PC-3 (cell line): ENCODE measurements around the gene RPS6KA2. TPM values are rescaled to one million over a fixed set of nuclear protein-coding genes. Genes with fewer than 3 reads are reported as not detected.

Experiments used
- ATAC-seq: fragments of 200-7000 bp; cut with Tn5 transposase; 2 replicates; pipeline ENCODE4 v1.9.1; 2020; ENCODE audit warnings: mild to moderate bottlenecking, moderate library complexity
- BruUV-seq: library from RNA; stranded (reverse); fragments of 400-500 nt; replicated peaks from 2 replicates; lab custom pipeline; 2021; lab: Mats Ljungman, UMichigan
- CTCF ChIA-PET: fragments of 300-600 bp; sonication (Branson Sonifier 250); formaldehyde crosslinking; loops from one replicate; lab custom pipeline; 2022; ENCODE audit warnings: antibody characterized with exemption; lab: Charles Lee
- POLR2A ChIA-PET: fragments of 300-600 bp; sonication (Branson Sonifier 250); formaldehyde crosslinking; loops from one replicate; lab custom pipeline; 2022; ENCODE audit warnings: antibody characterized with exemption; ENCODE audit not compliant: unreplicated experiment; lab: Charles Lee
- DNase-seq: peaks from one replicate; pipeline ENCODE4 v3.0.0-alpha.2; 2015
- H2AFZ ChIP-seq: fragments of 300-600 bp; sonication (generic); 2 replicates; pipeline ENCODE4 v1.6.0; 2016; ENCODE audit warnings: antibody characterized with exemption, low read length
- H3F3A ChIP-seq: fragments of 300-600 bp; sonication (generic); one replicate; pipeline ENCODE4 v1.6.0; 2017; ENCODE audit warnings: antibody characterized with exemption, low read length, control low read depth, mild to moderate bottlenecking; ENCODE audit not compliant: unreplicated experiment
- H3K27ac ChIP-seq: fragments of 300-600 bp; sonication (generic); 2 replicates; pipeline ENCODE4 v1.5.1; 2016; ENCODE audit warnings: mild to moderate bottlenecking, low read length
- H3K27me3 ChIP-seq: fragments of 300-600 bp; sonication (generic); 2 replicates; pipeline ENCODE4 v1.6.1; 2016; ENCODE audit warnings: low read length, mixed read lengths
- H3K36me3 ChIP-seq: fragments of 300-600 bp; sonication (generic); 2 replicates; pipeline ENCODE4 v1.6.1; 2016; ENCODE audit warnings: low read depth, mixed run types, low read length, mixed read lengths
- H3K4me1 ChIP-seq: fragments of 300-600 bp; sonication (generic); 2 replicates; pipeline ENCODE4 v1.5.1; 2016; ENCODE audit warnings: low read length; ENCODE audit not compliant: insufficient read depth
- H3K4me2 ChIP-seq: fragments of 300-600 bp; sonication (generic); 2 replicates; pipeline ENCODE4 v1.6.0; 2016; ENCODE audit warnings: low read length
- H3K4me3 ChIP-seq: fragments of 300-600 bp; sonication (generic); 2 replicates; pipeline ENCODE4 v1.5.1; 2016; ENCODE audit warnings: mild to moderate bottlenecking, low read length, mixed read lengths
- H3K79me2 ChIP-seq: fragments of 300-600 bp; sonication (generic); 2 replicates; pipeline ENCODE4 v1.6.1; 2017; ENCODE audit warnings: low read length, mixed read lengths
- H3K9ac ChIP-seq: fragments of 300-600 bp; sonication (generic); 2 replicates; pipeline ENCODE4 v1.6.0; 2016; ENCODE audit warnings: mild to moderate bottlenecking, low read length
- H3K9me2 ChIP-seq: fragments of 300-600 bp; sonication (generic); replicated peaks from 2 replicates; pipeline ENCODE4 v1.6.1; 2016; ENCODE audit warnings: mixed run types, low read length, mixed read lengths
- H3K9me3 ChIP-seq: fragments of 300-600 bp; sonication (generic); 2 replicates; pipeline ENCODE4 v1.6.1; 2016; ENCODE audit warnings: low read length, mixed read lengths
- H4K20me1 ChIP-seq: fragments of 300-600 bp; sonication (generic); 2 replicates; pipeline ENCODE4 v1.6.1; 2016; ENCODE audit warnings: low read length, mixed read lengths
- EZH2 ChIP-seq: fragments of 300-600 bp; sonication (generic); IDR thresholded peaks from one replicate; pipeline ENCODE4 v1.6.1; 2017; ENCODE audit warnings: antibody characterized with exemption, mild to moderate bottlenecking, low read length; ENCODE audit not compliant: unreplicated experiment
- EZH2phosphoT487 ChIP-seq: fragments of 300-600 bp; sonication (generic); IDR thresholded peaks from 2 replicates; pipeline ENCODE4 v1.6.1; 2018; ENCODE audit warnings: mild to moderate bottlenecking, antibody characterized with exemption, low read length, borderline replicate concordance
- intact Hi-C: fragments of 100-400 bp; cut with micrococcal nuclease; formaldehyde crosslinking; loops from 2 replicates; pipeline ENCODE4 v1.9.0; 2023
- total RNA-seq: library from RNA; depleted of rRNA; stranded (reverse); fragments of >200 nt; gene quantifications from 2 replicates; pipeline ENCODE4 v1.2.3, GENCODE V29; 2014
- TF ChIP-seq, protein P1 (sequence below): fragments of 300-600 bp; sonication (generic); conservative IDR thresholded peaks from 2 replicates; pipeline ENCODE4 v1.5.1; 2017; ENCODE audit warnings: antibody characterized with exemption, low read depth, mild to moderate bottlenecking, low read length

RPS6KA2 gene
- total RNA-seq, 1 experiment from 2014 or later: 5.1 TPM

DNA sequence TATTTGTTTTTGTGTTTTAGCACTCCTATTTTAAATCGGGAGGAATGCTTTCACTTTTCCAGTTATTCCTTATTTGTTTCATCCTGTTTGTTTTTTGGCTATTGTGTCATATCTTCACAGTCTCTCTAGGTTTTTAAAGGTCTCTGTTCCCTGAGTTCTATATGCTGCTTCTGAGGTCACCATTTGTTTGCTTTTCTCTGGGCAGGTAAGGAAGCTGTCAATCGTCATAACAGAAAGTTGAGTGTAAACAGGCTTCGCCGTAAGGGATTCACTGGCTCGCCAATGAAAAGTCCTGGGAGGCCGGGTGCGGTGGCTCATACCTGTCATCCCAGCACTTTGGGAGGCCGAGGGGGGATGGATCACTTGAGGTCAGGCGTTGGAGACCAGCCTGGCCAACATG, 48.7 kb upstream of the RPS6KA2 start:
- DNase-seq (peak; percentile 70), ATAC-seq (peak; percentile 37)
- intact Hi-C loops: no loop called here
- Histone ChIP-seq H3K36me3 (no peaks in the 10 kb centered on the region), H2AFZ (no peak overlapping the region), H3K4me2 (peak overlapping the region; percentile 72), H3K27ac (peak overlapping the region; percentile 82), H3K79me2 (no peaks in the 10 kb centered on the region), H3F3A (no peaks in the 10 kb centered on the region), H3K9me3 (no peaks in the 10 kb centered on the region), H3K4me3 (0 out of 2 replicates have a peak overlapping the region, but pooled peaks have one; percentile 32), H4K20me1 (no peaks in the 10 kb centered on the region), H3K4me1 (peaks cover 31% of the 10 kb centered on the region), H3K27me3 (no peaks in the 10 kb centered on the region), H3K9ac (peak overlapping the region; percentile 51; the same call in 1 of the 2 replicates), H3K9me2 (no peaks in the 10 kb centered on the region)
- TF ChIP-seq EZH2 (no peak), EZH2phosphoT487 (no peak)
- TF ChIP-seq, protein P1, sequence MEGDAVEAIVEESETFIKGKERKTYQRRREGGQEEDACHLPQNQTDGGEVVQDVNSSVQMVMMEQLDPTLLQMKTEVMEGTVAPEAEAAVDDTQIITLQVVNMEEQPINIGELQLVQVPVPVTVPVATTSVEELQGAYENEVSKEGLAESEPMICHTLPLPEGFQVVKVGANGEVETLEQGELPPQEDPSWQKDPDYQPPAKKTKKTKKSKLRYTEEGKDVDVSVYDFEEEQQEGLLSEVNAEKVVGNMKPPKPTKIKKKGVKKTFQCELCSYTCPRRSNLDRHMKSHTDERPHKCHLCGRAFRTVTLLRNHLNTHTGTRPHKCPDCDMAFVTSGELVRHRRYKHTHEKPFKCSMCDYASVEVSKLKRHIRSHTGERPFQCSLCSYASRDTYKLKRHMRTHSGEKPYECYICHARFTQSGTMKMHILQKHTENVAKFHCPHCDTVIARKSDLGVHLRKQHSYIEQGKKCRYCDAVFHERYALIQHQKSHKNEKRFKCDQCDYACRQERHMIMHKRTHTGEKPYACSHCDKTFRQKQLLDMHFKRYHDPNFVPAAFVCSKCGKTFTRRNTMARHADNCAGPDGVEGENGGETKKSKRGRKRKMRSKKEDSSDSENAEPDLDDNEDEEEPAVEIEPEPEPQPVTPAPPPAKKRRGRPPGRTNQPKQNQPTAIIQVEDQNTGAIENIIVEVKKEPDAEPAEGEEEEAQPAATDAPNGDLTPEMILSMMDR: no peak
- ChIA-PET POLR2A (no interaction called here), CTCF (no interaction called here)
- no TSS peak for BruUV-seq

- Histone ChIP-seq H3K79me2 (no peaks in the 10 kb centered on the region), H3K9me2 (no peaks in the 10 kb centered on the region), H4K20me1 (no peaks in the 10 kb centered on the region), H3K4me2 (no peak overlapping the region), H3K9me3 (no peaks in the 10 kb centered on the region), H3F3A (no peaks in the 10 kb centered on the region), H3K27ac (no peak overlapping the region), H3K4me1 (peaks cover 26% of the 10 kb centered on the region), H3K9ac (no peak overlapping the region), H3K4me3 (no peak overlapping the region), H2AFZ (no peak overlapping the region), H3K36me3 (no peaks in the 10 kb centered on the region), H3K27me3 (no peaks in the 10 kb centered on the region)
- TF ChIP-seq EZH2phosphoT487: no peak
- TF ChIP-seq EZH2: no peak
- TF ChIP-seq, protein P1: no peak
- CTCF ChIA-PET: no interaction called here
- no TSS peak for BruUV-seq
- ATAC-seq: no peak
- intact Hi-C loops: no loop called here
- POLR2A ChIA-PET: no interaction called here
- no peak for DNase-seq
Measured at GRCh38 chr6:166673309-166673708, 46.3 kb upstream of the RPS6KA2 start.

GRCh38 chr6:166672624-166673206, 45.7 kb upstream of the RPS6KA2 start:
- intact Hi-C loops: no loop called here
- H3K9me2 ChIP-seq: no peaks in the 10 kb centered on the region
- H3F3A ChIP-seq: no peaks in the 10 kb centered on the region
- peaks cover 20% of the 10 kb centered on the region for H3K4me1 ChIP-seq
- no peaks in the 10 kb centered on the region for H3K36me3 ChIP-seq
- H3K4me3 ChIP-seq: no peak overlapping the region
- no peak overlapping the region for H2AFZ ChIP-seq
- no peaks in the 10 kb centered on the region for H3K79me2 ChIP-seq
- H3K9me3 ChIP-seq: no peaks in the 10 kb centered on the region
- H3K4me2 ChIP-seq: no peak overlapping the region
- BruUV-seq: no TSS peak
- CTCF ChIA-PET: no interaction called here
- POLR2A ChIA-PET: no interaction called here
- H3K27me3 ChIP-seq: no peaks in the 10 kb centered on the region
- TF ChIP-seq EZH2 (no peak), EZH2phosphoT487 (no peak)
- TF ChIP-seq, protein P1: no peak
- no peak overlapping the region for H3K9ac ChIP-seq
- ATAC-seq (no peak), DNase-seq (no peak)
- no peak overlapping the region for H3K27ac ChIP-seq
- no peaks in the 10 kb centered on the region for H4K20me1 ChIP-seq
